ENCODE results near the gene ST7.

The ST7 gene

DNA sequence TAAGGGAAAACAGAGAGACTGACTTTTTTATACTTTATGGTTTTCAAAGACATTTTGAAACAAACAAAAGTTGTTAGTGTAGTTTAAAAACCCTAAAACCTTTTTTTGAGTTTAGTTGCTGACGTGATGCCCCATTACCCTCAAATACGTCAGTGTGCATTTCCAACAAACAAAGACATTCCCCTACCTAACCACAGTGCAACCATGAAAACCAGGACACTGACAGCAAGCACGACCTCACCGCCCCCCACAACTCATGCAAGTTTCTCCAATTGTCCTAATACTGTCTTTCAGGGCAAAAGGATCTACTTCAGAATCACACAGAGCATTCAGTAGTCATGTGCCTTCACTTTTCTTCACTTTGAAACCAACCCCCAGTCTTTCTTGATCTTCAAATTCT is 294.5 kb downstream of the ST7 start:
- in situ Hi-C loops (cut with MboI; ENCODE audit: low sequenced_read_pairs) = no loop called here

DNA sequence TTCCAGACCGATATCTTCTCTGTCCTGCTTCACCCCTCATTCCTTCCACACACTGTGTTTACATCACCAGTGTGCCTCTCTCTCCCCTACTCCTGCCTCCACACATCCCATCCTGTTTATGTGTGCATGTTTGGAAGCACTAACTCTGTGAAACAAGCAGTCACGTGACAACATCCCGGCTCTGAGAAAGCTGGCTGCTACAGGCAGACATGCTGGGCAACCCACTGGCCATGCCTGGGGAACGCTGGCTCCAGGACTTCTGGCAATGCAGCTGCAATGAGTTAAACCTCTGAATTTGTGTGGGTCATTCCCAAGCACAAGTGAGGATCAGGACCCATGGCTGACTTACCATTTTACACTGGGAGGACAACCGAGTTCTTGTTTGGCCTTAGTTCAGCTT is 295.5 kb downstream of the ST7 start:
- in situ Hi-C loops (cut with MboI; ENCODE audit: low sequenced_read_pairs) = no loop called here

DNA sequence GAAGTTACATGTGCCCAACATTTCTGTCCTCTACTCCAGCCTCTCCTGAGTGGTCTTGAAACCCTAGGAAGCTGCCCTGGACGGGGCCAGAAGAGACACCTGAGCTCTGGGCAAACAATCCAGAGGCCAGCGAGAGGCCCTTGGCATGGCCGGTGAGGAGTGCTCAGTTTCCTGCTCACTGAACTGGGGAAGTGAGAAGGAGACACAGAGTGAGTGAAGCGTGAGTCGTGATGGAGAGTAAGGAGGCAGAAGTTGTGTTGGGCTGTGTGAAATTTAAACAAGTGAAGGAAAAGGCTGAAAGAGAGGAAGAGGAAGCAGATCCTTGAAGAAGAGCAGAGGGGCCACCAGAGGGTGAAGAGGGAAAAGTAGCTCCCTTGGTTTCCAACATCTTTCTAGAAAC is 296.4 kb downstream of the ST7 start:
- in situ Hi-C loops (cut with MboI; ENCODE audit: low sequenced_read_pairs) = no loop called here

DNA sequence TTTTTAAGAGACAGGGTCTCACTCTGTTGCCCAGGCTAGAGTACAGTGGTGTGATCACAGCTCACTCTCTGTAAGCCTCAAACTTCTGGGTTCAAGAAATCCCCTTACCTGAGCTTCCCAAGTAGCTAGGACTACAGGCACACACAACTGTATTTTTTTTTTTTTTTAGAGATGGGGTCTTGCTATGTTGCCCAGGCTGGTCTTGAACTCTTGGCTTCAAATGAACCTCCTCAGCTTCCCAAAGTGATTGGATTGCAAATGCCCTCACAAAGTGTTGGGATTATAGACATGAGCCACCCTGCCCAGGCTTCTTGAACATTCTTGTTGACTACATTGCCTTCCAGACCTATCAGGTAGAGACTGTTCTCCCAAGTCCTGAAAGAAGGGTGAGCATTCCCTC is 296.9 kb downstream of the ST7 start:
- in situ Hi-C loops (cut with MboI; ENCODE audit: low sequenced_read_pairs) = no loop called here

DNA sequence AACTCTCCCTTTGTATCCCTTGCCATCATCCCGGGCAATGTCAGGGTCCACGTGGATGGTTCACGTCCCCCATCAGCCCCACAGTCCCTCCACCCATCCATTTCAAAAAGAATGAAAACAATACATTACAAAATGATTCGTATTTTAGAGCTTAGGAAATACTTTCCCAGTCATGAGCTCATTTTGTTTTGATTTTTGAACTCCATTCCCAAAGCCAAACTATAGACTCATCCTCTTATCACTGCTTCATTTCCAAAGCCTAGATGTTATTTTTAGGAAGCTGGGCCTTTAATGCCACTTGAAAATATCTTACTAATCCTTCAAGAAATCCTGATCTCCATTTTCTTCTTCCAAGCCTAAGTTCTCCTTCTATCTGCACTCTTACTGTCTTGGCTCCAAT is 297.5 kb downstream of the ST7 start:
- in situ Hi-C loops (cut with MboI; ENCODE audit: low sequenced_read_pairs) = no loop called here

DNA sequence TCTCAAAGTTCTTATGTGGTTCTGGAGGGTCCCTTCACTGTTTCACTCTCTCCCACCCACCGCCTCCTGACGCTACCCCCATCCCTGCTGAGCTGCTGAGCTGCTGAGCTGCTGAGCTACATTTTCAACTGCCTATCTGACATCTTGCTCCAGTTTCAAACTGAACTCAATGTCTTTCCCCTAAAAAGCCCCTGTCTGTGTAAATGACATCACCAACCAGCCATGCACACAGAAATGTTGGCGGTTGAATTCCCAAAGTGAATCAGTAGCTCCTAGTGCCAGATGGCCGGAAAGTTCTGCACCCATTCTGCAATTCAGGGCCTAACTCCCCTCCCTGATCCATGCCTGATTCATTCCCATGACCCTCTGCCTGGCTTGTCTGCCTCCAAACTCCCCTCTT is 298.4 kb downstream of the ST7 start:
- in situ Hi-C loops (cut with MboI; ENCODE audit: low sequenced_read_pairs) = no loop called here

DNA sequence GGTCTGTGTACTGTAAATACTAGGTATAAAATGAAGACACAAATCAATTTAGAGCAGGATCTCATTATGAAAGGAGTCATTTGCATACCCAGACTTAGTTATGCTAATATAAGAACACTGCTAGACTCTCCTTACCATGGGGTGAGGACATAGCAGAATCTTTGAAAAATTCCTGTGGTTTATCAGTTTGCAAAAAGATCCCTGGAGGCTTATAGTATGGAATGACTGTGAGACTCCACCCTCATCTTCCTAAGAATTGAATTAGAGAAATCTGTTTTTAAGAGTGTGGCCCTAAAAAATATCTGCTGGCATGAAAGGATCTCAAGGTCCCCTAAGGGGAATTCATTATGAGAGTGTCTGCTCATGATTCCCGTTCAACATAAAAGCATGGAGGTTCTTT is 306.3 kb downstream of the ST7 start:
- in situ Hi-C loops (cut with MboI; ENCODE audit: low sequenced_read_pairs) = no loop called here

DNA sequence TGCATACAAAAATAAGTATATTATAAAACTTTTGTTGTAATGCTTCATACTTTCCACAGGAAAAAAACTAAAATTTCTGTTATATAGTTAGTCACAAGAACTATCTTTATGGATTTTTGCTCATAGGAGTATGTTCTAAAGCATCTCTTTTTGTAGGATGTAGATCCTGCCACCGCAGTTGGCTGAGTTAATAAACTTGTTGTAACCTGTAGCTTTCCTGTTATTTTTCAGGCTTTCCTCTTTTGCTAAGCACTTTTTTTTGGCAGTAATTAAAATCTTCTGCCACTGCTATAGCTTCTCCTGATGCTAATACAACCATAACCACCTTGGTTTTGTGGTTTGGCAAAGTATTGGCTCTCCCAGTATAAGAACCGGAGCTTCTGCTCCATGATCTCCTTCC is 309.2 kb downstream of the ST7 start:
- in situ Hi-C loops (cut with MboI; ENCODE audit: low sequenced_read_pairs) = no loop called here

DNA sequence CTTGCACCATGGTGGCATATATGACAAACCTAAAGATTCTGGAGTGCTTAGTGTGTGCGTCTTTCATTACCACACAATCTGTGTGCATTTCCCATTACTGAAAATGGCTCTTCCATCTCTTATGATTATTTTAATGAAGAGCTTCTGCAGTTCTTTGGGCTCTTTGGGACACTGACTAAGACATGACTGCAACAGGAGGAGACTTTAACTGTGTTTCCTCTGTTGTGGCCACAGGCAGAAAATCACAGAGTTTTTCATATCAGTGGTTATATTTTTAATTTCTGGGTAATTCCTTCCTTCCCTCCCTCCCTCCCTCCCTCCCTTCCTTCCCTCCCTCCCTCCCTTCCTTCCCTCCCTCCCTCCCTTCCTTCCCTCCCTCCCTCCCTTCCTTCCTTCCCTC is 311.4 kb downstream of the ST7 start:
- in situ Hi-C loops (cut with MboI; ENCODE audit: low sequenced_read_pairs) = no loop called here

DNA sequence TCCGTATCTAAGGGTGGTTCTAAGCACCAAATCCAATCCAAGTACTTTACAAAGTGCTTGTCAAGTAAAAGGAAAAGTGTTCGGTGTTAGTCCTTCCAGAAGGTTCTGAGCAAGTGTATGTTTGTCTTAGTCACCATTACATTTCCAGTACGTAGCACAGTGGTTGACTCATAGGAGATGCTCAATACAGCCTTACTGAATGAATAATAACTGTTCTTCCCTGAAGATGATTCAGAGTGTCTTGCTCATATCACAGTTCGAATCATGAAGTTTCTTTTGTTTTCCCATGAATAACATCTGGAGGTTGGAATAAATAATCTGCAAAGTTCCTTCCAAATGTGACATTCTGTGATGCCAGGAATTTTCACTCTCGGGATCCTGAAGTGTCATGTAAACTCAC is 316.1 kb downstream of the ST7 start:
- in situ Hi-C loops (cut with MboI; ENCODE audit: low sequenced_read_pairs) = no loop called here

DNA sequence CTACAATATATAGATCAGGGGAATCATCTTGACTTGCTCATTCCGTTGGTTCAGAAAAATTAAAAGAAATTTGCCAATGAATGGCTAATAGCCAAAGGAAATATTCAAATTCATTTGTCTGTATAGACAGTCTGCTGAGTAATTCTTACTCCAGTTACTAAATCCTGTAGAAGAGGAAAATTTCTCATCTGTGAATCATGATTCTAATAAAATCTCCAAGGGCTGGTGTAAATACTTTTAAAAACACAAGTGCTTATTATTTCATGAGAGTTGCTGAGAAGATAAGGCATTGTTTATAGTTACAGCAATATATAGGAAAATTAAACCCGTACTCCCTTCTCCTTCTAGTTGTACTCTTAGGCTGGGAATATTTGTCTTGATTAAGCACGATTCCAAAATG is 316.6 kb downstream of the ST7 start:
- in situ Hi-C loops (cut with MboI; ENCODE audit: low sequenced_read_pairs) = no loop called here

DNA sequence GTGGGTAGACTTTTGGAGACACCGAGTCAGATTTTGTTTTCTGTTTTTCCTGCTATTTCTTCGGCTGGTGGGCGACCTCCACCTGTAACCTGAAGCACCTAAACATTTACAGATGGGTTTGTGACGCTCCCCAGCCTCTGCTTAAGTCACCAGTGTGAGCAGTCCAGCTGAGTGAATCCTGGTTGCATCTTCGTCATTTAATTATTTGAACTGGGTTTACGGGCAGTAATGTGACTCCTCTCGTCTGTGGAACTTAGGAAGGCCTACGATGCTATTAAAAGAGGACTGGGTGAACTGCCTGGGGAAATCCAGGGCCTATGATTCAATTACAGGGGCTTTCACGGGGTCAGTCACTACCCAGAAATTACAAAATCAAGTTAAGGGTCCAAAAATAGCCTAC is 317.1 kb downstream of the ST7 start:
- in situ Hi-C loops (cut with MboI; ENCODE audit: low sequenced_read_pairs) = no loop called here

DNA sequence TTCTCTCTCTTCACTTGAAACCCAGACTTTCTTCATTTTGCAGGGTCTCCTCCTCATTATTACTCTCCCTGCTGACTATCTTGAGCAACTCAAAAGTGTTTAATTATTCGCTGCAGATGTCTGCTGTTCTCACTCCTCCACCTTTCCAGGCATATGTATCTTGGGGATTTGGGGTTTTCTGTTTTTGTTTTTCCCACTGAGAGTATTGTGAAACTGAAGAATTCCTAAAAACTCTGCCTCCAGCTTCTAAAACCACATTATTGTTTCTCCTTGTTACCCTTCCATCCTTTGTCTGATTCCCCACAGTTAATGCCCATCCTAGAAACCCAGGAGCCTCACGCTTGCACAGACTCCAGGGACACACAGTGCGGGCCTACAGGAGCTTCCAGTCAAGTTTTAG is 318.3 kb downstream of the ST7 start:
- in situ Hi-C loops (cut with MboI; ENCODE audit: low sequenced_read_pairs) = no loop called here

DNA sequence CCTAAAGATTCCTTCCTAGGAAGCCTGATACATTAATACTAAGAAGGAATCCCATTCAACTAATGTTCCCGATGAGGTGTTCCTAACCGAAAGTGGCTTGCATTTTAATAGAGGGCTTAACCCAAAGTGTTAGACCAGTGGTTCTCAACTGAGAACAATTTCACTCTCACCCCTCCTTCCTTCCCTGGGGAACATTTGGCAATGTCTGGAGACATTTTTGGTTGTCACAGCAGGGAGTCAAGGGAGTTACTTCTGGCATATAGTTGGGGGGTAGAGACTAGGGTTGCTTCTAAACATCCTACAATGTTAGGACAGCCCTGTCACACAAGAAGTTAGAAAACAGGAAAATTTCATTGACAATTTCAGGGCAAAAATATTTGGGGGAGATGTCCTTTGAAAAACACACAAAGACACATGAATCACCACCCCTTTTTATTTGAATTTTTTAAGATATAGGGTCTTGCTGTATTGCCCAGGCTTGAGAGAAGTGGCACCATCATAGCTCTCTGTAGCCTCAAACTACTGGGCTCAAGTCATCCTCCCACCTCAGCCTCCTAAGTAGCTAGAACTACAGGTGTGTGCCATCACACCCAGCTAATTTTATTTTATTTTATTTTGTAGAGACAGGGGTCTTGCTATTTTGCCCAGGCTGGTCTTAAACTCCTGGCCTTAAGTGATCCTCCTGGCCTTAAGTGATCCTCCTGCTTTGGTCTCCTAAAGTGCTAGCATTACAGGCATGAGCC is 318.9 kb downstream of the ST7 start:
- in situ Hi-C loops (cut with MboI; ENCODE audit: low sequenced_read_pairs) = no loop called here

DNA sequence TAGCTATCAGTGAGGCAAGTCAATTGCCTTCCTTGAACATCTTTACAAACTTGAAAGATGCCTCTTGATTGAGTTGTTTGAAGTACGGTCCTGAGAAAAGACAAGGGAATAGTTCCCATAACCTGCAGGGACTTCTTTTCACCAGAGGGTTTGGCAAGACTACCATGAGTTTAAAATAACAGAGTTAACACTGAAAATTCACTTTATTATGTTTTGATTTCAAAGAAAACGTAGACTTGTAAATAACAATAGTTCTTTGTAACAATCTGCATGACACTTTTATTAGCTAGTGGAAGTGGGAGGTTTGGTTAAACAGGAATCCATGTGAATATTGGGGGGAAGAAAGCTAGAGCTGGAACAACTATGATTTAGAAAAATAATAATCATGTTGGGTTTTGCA is 320.0 kb downstream of the ST7 start:
- in situ Hi-C loops (cut with MboI; ENCODE audit: low sequenced_read_pairs) = no loop called here

DNA sequence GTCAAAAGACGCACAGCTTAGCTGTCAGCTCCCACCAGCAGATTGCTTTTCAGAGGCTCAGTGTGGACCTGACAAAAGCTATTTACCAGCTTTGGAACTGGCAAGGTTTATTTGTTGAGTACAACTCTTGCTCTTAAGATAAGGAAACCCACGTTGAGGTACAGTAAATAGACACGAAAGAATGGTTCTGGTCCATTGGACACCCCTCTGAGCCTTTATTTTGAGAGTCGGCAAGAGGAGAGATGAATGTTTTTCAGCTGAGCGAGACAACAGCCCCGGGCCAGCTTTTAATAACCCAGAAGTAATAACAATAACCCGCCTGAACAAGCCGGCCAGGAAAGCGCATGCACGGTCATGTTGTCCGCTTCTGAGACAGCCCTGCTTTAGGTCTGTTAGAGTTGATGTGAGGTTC is 320.5 kb downstream of the ST7 start:
- in situ Hi-C loops (cut with MboI; ENCODE audit: low sequenced_read_pairs) = no loop called here

DNA sequence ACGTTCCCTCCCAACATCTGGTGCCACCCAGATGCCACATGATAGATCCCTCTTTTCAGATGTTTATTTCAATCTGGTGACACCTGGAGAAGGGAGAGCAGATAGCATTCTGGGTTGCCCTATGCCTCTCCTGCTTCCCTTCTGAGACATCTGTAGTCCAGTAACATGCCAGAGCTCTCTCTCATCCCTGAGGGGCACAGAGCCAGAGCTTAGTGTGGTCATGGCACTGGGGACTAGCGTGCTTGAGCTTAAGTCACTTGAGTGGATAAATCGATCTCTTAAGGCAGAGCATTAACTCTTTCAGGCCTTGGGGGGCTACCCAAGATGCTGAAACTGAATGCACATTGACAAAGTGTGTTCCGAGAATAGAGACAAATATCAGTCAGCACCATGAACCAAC is 321.6 kb downstream of the ST7 start:
- in situ Hi-C loops (cut with MboI; ENCODE audit: low sequenced_read_pairs) = no loop called here

DNA sequence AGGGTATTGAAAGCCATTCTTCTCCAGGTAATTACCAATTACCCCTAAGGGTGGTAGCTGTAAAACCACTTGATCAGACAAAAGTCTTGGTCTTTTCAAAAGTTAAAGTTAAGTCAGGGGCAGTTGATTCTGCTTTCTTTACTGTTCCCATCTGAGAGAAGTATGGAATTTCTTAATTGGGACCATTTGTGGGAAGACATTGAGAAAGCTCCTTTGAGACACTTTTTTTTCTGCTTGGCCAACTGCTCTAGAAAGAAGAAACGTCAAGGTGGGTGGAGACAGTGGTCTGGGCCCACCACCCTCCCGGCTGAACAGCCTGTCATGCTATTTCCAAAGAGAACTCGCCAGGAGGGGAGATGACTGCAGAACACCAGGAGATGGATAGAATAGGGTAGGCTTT is 324.3 kb downstream of the ST7 start:
- in situ Hi-C loops (cut with MboI; ENCODE audit: low sequenced_read_pairs) = no loop called here

DNA sequence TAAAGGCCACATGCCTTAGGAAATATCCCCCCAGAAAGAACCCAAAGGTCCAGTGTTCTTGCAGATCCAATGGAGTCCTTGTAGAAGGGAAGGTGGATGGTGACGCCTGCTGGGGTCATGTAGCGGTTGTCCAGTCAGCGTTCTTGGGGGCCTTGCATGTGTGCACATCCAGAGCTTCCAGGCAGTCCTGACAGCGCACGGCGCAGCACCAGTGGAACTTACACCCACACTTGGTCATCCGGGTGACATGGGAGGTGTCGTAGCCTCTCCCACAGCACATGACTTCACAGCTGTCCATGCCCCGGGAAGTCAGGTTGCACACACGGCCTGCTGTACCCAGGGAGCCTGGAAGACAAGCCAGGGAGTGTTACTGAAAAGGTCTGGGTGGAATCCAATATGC is 324.7 kb downstream of the ST7 start:
- in situ Hi-C loops (cut with MboI; ENCODE audit: low sequenced_read_pairs) = no loop called here

DNA sequence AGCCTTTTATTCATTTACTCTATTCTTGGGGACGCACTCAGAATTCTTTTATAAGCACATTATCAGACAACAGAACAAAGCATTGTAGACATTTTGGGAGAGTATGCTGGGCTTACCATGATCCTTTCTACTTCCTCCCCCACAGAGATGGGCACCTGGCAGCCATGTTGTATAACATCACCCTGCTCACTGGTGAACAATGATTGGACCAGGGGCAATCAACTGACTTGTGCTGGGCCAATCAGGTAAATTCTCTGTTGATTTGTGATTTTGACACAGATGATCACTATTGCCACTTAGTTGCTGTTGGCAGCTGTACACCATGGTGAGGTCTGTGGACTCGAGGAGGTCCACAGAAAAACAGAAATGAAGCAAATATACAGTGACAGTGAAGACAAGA is 325.9 kb downstream of the ST7 start:
- in situ Hi-C loops (cut with MboI; ENCODE audit: low sequenced_read_pairs) = no loop called here
